ENCODE data around the gene SPDYE16. TPM values are rescaled to one million over a fixed set of nuclear protein-coding genes. Genes with fewer than 3 reads are reported as not detected.
"Not testable (repeated sequence)": the region's sequence is repeated elsewhere in the genome, so short reads cannot be mapped to it uniquely, and the experiment has no call there.

The SPDYE16 gene
- total RNA-seq, 4 donors from 2014 or later: 0.42 to 3.7 (median 0.94) TPM; not detected in 1

GRCh38 chr7:76549025-76549854 is 6.1 kb upstream of the SPDYE16 start:
- ATAC-seq: peak; percentile 100
- not testable (repeated sequence) for H3K9me3 ChIP-seq, H3K27me3 ChIP-seq, H3K36me3 ChIP-seq
- WGBS, 2 donors (ENCODE audit: low coverage in 1 of 2): 1% methylated on average over 10 of the region's 71 CpGs; no CpG with 5 or more reads in 1 of the 2 donors
- Histone ChIP-seq H3K4me1 (peaks cover 0 to 13% (median 0%) of the 10 kb centered on the region in 3 donors), H3K27ac (peak overlapping the region; percentile 91 to 98 (median 96)), H3K4me3 (peak overlapping the region; percentile 75 to 97)
- TF ChIP-seq POLR2A (IDR thresholded peaks at IDR 0.05) (peak; percentile 73 to 76), CTCF (IDR thresholded peaks at IDR 0.05) (peak in 2 of 4 experiments; percentile 31 to 39), POLR2AphosphoS5 (IDR thresholded peaks at IDR 0.05) (peak; percentile 89)

- ATAC-seq, H3K9me3 ChIP-seq, H3K27me3 ChIP-seq, H3K4me1 ChIP-seq, H3K4me3 ChIP-seq, H3K36me3 ChIP-seq, H3K27ac ChIP-seq: not testable (repeated sequence)
- WGBS, 2 donors (ENCODE audit: low coverage in 1 of 2): no CpG with 5 or more reads among the region's 2 CpGs
Measured at GRCh38 chr7:76531643-76532042, 11.5 kb downstream of the SPDYE16 start.

GRCh38 chr7:76526183-76526582 is 16.9 kb downstream of the SPDYE16 start:
- ATAC-seq: not testable (repeated sequence)

GRCh38 chr7:76516932-76517331 is 26.2 kb downstream of the SPDYE16 start:
- not testable (repeated sequence) for H3K9me3 ChIP-seq, H3K27ac ChIP-seq, ATAC-seq, H3K27me3 ChIP-seq, H3K36me3 ChIP-seq, H3K4me3 ChIP-seq
- no CpG with 5 or more reads among the region's 6 CpGs for WGBS, 2 donors (ENCODE audit: low coverage in 1 of 2)
- peaks cover 0 to 16% (median 0%) of the 10 kb centered on the region in 3 donors for H3K4me1 ChIP-seq

More at GRCh38 chr7:76526183-76526582, 16.9 kb downstream of the SPDYE16 start:
- not testable (repeated sequence) for H3K27ac ChIP-seq, H3K4me1 ChIP-seq, H3K27me3 ChIP-seq, H3K9me3 ChIP-seq, H3K4me3 ChIP-seq, H3K36me3 ChIP-seq
- no CpG with 5 or more reads among the region's 4 CpGs for WGBS, 2 donors (ENCODE audit: low coverage in 1 of 2)

- no CpG with 5 or more reads among the region's 32 CpGs for WGBS, 2 donors (ENCODE audit: low coverage in 1 of 2)
- TF ChIP-seq POLR2AphosphoS5 (IDR thresholded peaks at IDR 0.05) (no peak), CTCF (IDR thresholded peaks at IDR 0.05) (peak in 1 of 4 experiments; percentile 85), EP300 (IDR thresholded peaks at IDR 0.05) (no peak), POLR2A (IDR thresholded peaks at IDR 0.05) (no peak)
- Histone ChIP-seq H3K9me3 (no peaks in the 10 kb centered on the region), H3K4me3 (peak overlapping the region in 1 of 2 donors; percentile 22), H3K4me1 (peaks cover 0 to 16% (median 0%) of the 10 kb centered on the region in 3 donors), H3K27ac (no peak overlapping the region), H3K27me3 (no peaks in the 10 kb centered on the region), H3K36me3 (no peaks in the 10 kb centered on the region)
- peak; percentile 42 for ATAC-seq
Measured at GRCh38 chr7:76515999-76516443, 27.1 kb downstream of the SPDYE16 start.

GRCh38 chr7:76514926-76515771 is 27.9 kb downstream of the SPDYE16 start:
- H3K4me1 ChIP-seq: peaks cover 0 to 19% (median 0%) of the 10 kb centered on the region in 3 donors
- no peak for TF ChIP-seq POLR2AphosphoS5 (IDR thresholded peaks at IDR 0.05)
- no peak for TF ChIP-seq EP300 (IDR thresholded peaks at IDR 0.05)
- no peak for TF ChIP-seq CTCF (IDR thresholded peaks at IDR 0.05)
- TF ChIP-seq POLR2A (IDR thresholded peaks at IDR 0.05): no peak
- ATAC-seq: no peak
- no peaks in the 10 kb centered on the region for H3K9me3 ChIP-seq
- 72 to 83% methylated on average over 4 to 6 of the region's 16 CpGs for WGBS, 2 donors (ENCODE audit: low coverage in 1 of 2)
- no peak overlapping the region for H3K4me3 ChIP-seq
- H3K27me3 ChIP-seq: no peaks in the 10 kb centered on the region
- no peak overlapping the region for H3K27ac ChIP-seq
- H3K36me3 ChIP-seq: no peaks in the 10 kb centered on the region
